ENCODE measurements around the gene NYNRIN.
"Not testable (repeated sequence)": the region's sequence is repeated elsewhere in the genome, so short reads cannot be mapped to it uniquely, and the experiment has no call there.

Gene NYNRIN

GRCh38 chr14:24440606-24441399, 42.0 kb downstream of the NYNRIN start:
- no peak for FAIRE-seq
- DNase-seq (ENCODE audit: extremely low spot score, insufficient read length, low read depth), result no peak

- no peak for FAIRE-seq
Measured at GRCh38 chr14:24441485-24441884, 42.7 kb downstream of the NYNRIN start.

GRCh38 chr14:24441904-24442239, 43.1 kb downstream of the NYNRIN start:
- FAIRE-seq, result no peak
- no peak for DNase-seq (ENCODE audit: extremely low spot score, insufficient read length, low read depth)

More at GRCh38 chr14:24441485-24441884, 42.7 kb downstream of the NYNRIN start:
- no peak for DNase-seq (ENCODE audit: extremely low spot score, insufficient read length, low read depth)

- peak; percentile 99 for FAIRE-seq
- DNase-seq (ENCODE audit: extremely low spot score, insufficient read length, low read depth), result peak; percentile 95
Measured at GRCh38 chr14:24442240-24443052, 43.6 kb downstream of the NYNRIN start, which contains the start of gene SDR39U1. SDR39U1 (minus strand) TSS chr14:24442776; CDS start chr14:24442769, 7 bp downstream.

- FAIRE-seq (no peak), DNase-seq (ENCODE audit: extremely low spot score, insufficient read length, low read depth) (no peak)
Measured at GRCh38 chr14:24443053-24443665, 44.4 kb downstream of the NYNRIN start.

- not testable (repeated sequence) for DNase-seq (ENCODE audit: extremely low spot score, insufficient read length, low read depth); FAIRE-seq
Measured at GRCh38 chr14:24450828-24451227, 52.0 kb downstream of the NYNRIN start.

GRCh38 chr14:24456980-24457379, 58.2 kb downstream of the NYNRIN start:
- no peak for FAIRE-seq

GRCh38 chr14:24458736-24459135, 59.9 kb downstream of the NYNRIN start:
- no peak for DNase-seq (ENCODE audit: extremely low spot score, insufficient read length, low read depth)
- no peak for FAIRE-seq

More at GRCh38 chr14:24456980-24457379, 58.2 kb downstream of the NYNRIN start:
- no peak for DNase-seq (ENCODE audit: extremely low spot score, insufficient read length, low read depth)

GRCh38 chr14:24459331-24459730, 60.5 kb downstream of the NYNRIN start:
- no peak for DNase-seq (ENCODE audit: extremely low spot score, insufficient read length, low read depth)
- no peak for FAIRE-seq

GRCh38 chr14:24461336-24461735, 62.5 kb downstream of the NYNRIN start:
- FAIRE-seq (no peak), DNase-seq (ENCODE audit: extremely low spot score, insufficient read length, low read depth) (no peak)

- FAIRE-seq (no peak), DNase-seq (ENCODE audit: extremely low spot score, insufficient read length, low read depth) (no peak)
Measured at GRCh38 chr14:24463017-24463883, 64.4 kb downstream of the NYNRIN start.

- DNase-seq (ENCODE audit: extremely low spot score, insufficient read length, low read depth) (no peak), FAIRE-seq (no peak)
Measured at GRCh38 chr14:24463884-24464785, 65.3 kb downstream of the NYNRIN start.

- FAIRE-seq (no peak), DNase-seq (ENCODE audit: extremely low spot score, insufficient read length, low read depth) (no peak)
Measured at GRCh38 chr14:24465368-24465767, 66.6 kb downstream of the NYNRIN start.

GRCh38 chr14:24465805-24466204, 67.0 kb downstream of the NYNRIN start:
- no peak for FAIRE-seq
- no peak for DNase-seq (ENCODE audit: extremely low spot score, insufficient read length, low read depth)
